GM19438 (cell line): Measurements from ENCODE around the gene FSTL4.

Experiments used
- ATAC-seq: cut with Tn5 transposase; IDR thresholded peaks from one replicate; pipeline ENCODE4 v1.9.1; 2021; ENCODE audit warnings: low read depth; ENCODE audit not compliant: unreplicated experiment

FSTL4 gene

DNA sequence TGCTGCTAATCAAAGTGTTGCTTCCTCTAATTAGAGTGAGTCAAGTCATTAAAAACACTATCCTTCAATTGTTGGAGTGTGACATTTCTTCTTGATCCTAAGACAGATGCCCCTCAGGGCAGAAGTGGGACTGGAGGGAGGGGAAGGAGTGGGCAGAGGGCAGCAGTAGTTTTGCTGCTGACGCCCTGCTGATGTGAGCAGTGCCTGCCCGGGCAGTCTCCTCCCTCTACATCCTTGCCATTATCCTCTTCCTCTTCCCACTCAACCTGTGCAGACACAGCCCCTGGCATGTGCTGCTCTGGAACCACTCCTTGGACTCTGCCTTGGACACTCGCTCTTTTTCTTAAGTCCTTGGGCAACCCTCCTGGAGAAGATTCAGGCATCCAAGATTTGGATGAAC, 328.0 kb downstream of the FSTL4 start:
- no peak for ATAC-seq

DNA sequence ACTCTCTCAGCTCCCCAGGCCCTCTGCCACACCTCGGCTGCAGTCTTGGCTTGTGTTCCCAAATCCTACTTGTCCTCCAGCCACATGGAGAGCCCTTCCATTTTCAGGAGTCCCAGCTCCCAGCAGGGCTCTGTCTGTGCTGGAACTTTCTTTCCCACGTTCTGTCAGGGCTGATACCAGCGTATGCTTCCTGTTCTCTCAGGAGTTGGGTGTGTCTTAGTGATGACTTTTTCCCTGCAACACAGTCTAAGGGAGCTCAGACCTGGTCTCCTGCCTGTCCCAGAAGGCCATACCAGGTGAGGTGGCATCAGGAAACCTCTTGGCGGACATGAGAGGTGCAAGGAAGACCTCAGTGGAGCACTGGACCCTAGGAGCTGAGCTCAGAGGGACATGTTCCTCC, 334.0 kb downstream of the FSTL4 start:
- ATAC-seq = no peak

DNA sequence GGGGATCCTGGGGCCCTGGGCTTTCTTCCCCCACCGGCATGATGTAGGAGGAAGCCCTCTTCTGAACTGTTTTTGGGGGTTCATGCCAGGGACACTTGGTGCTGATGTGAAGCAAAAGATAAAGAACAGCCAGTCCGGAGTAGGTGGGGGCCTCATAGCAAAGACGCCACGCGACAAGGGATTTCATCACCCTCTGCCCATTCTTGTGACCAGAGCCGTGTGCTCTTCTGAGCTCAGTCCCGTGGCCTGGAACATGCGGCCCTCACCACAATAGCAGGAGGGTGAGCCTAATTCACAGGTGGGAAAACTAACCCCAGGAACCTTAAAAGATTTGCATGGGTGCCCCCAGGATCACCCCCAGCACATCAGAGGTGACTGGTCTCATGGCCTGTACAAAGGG, 334.6 kb downstream of the FSTL4 start:
- ATAC-seq = no peak

DNA sequence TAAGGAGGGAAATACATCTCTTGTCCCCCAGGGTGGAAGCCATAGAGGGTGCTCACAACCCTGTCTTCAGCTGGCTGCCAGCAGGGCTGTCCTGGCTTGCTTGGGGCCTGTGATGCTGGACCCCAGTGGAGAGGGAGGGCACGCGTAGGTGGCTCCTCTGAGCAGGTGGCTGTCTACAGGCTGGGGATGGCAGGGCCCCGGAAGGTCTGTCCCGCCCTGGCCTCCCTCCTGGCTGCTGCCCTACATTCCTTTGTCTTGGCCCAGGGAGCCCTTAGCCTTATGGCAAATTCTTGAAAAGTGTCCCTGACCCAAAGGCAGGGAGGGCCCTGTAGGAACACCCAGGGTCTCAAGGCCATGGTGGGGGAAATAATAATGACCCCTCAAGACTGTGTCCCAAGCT, 336.2 kb downstream of the FSTL4 start:
- no peak for ATAC-seq

DNA sequence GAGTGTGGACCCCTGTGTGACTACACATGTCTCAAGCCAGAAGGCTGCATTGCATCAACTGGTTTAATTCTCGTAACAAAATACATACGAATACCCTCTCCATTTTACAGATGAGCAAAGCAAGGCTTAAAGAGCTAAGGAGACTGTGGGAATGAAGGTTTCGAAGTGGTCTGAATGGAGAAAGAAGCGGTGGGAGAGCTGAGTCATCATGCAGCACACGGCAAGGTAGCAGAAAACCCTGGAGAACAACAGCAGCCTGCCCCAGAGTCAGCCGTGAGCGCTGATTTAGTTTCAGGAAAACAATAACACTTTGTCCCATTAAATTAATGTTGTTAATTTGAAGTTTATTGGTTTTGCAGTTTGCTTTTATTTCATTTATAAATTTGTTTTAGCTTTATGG, 336.7 kb downstream of the FSTL4 start:
- ATAC-seq = no peak

DNA sequence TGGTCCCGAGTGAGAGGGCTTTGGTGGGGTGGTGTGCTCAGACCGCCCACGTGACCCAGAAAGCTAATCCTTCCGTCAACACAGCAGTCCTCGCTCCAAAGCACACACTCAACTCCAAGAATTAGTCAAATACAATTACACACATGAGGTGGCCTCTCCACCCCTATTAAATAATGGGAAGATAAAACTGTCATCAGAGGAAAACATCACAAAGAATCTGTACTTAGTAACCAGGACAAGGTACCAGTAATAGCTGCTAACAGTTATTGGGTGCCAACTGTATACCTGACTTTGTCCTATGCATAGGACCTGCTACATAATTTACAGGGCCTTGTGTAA, 337.8 kb downstream of the FSTL4 start:
- ATAC-seq = no peak

DNA sequence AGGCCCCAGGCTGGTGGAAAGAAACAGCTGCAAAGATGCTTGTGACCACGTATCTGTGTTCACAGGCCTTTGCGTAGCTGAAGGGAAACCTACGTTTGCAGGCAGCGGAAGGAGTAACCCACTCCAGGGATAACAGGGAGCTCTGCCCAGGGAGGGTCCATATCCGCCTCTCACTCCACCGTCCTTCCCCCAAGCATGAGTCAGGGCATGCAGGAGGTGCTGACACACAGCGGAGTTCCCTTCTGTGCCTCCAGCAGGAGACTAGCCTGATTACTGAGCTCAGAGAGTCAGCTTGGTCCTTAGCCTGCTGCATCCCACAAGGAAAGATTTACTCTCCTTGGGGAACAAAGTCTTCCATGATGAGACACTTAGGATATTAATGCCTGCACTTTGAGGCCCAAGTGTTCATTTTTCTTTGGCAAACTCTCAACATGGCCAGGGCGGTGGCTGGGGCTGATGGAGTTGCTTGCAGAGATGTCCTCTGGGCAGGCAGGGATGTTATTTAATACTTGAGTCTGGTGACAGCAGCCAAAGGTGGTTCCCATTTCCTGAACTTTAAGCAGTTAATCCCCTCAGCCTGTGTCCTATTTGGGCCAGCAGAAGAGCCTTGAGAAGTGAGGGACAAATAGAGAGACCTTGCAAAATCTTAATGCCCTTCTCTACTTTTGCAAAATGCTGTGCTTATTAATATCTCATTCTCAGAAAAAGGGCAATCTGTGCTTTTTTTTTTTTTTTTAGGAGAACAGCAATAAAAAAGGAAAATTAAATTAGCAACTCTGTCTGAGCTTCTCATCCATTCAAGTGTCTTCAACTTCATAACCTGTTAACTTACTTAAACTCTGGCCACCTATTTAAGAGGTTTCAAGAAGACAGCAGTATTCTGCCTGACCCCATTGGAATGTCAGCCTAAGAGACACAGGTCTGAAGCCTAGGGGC, 338.4 kb downstream of the FSTL4 start:
- ATAC-seq = no peak

DNA sequence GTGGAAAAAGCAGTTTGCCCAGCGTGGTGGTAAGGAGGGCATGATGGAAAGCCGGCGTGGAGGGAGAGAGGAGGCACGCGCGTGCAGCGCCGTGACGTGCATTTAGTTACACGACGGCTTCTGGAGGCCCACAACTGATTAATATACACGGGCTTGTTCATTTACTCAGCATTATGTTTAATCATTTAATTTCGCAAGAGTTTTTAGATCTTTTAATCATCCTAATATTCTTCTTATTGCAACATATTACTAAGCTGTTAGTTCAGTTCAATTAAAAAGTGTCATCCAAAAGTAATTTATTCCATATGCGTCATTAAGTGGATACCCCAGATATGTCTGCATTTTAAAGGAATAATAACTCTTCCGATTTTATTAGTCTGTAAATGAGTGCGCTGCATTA, 340.0 kb downstream of the FSTL4 start:
- no peak for ATAC-seq

DNA sequence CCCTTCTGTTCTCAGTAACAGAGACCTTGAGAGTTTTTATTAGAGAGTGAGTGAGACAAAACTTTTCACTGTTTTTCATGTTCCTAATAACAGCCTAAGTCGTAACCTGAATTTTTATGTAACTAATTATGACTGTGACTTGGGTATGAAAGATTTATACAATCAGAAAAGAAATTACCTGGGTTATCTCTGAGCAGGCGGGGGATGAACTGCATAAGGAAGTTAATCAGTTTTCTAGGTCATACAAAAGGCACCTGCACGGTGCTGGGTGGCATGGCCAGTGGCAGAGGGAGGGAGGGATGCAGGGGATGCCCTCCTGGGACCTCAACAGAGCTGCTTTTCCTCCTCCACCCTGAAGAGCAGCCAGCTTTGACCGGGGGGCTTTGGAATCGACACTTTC, 340.7 kb downstream of the FSTL4 start:
- no peak for ATAC-seq

DNA sequence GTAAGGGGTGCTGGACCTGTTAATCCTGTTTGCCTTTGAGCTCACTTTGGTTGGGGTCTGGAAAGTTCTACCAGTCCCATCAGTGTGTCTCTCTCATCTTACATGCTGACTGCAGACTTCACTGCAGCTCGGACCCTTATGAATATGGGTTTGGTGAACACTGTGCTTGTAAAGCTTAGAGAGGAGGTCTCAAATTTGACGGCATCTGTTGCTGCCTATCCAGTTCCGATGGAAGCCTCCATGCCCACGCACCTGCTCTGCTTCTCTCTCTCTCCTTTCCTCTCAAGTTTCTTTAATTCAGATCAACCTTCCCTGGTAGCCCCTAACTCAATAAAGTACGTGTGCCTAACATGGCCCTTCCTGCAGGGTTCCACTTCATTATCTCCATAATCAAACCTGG, 342.6 kb downstream of the FSTL4 start:
- ATAC-seq = no peak

DNA sequence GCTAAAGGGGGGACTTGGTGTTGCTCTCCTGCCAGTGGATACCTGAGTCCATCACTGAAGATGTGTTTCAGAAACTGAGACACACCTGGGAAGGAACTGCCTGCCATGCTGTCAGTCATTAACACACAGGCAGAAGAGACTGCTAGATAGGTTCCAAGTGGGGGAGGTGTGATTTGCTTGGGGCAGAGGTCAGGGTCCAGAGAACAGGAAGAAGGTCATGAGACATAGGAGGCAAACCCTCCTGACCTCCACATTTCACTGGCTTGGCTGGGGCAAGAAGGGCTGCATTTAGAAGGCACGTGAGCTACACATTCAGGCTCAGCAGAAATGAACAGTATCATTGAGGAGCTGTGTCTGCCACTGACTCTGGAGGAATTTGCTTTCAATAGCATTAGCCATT, 344.7 kb downstream of the FSTL4 start:
- no peak for ATAC-seq

DNA sequence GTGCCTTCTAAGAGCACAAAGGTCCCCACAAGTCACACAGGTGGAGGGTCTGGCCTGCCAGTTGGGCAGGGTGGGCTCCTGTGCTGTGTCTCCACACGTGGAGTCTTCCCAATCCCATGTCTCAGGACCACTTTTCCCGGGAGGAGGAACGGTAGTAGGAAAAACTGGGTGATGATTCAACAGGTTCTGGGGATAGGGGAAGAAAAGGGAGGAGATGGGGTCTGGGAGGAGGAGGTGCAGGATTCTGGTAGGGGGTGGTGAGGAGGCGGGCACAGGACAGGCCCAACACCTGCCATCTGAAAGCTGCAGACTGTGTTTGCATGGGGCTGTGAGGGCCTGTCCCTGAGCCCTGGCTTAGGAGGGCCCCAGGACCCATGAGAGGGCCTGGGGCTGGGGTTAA, 345.4 kb downstream of the FSTL4 start:
- ATAC-seq = no peak

DNA sequence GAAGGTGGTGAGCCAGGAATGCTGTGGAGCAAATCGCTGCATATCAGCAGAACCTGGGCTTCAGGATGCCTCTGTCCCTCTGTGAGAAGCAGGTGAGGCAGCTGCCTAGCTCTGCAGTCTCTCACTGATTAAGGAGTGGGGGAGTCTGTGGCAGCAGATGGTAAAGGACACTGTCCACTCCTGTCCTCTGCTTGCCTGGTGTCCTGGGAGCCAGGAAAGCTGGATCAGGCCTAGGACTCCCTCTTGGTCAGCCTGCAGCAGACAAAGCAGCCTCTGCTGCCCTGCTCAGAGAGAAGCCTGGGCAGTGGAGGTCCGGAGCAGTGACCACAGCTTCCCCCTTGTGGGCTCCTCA, 345.8 kb downstream of the FSTL4 start:
- ATAC-seq = no peak

DNA sequence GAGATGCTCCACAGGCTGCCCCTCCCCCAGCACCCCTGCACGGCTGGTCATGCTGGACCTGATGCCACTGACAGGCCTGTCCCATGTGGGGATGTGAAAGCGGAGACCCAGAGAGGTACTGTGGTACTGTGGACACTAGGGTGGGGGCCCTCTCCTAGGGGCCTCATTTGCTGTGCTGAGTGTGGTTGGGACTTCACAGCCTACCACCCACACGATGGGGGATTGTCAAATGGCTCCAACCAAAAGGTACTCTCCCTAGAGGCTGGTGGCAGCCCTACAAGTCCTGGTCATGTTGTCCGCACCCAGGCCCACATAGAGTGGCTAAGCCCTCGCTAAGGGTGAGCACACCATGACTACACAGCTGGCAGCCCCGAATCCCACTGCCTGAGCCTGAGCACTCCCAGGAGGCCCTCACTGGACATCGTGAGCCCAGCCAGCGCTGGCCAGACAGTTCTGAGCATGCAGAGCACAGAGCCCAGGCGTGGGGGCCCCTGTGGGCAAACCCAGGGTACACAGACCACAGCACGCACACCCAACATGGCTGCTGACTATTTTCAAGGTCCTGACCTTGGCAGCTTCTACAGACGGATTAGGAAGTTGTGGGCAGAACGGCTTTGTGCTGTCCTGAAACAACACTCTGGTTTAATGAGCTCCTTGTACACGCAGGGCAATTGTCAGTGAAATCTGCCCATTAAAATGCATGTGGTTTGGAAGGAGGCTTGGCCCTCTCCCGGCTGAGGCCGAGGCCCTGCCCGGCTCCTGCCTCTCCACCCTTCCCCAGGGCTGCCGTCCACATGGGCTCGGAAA, 346.4 kb downstream of the FSTL4 start:
- ATAC-seq = no peak

DNA sequence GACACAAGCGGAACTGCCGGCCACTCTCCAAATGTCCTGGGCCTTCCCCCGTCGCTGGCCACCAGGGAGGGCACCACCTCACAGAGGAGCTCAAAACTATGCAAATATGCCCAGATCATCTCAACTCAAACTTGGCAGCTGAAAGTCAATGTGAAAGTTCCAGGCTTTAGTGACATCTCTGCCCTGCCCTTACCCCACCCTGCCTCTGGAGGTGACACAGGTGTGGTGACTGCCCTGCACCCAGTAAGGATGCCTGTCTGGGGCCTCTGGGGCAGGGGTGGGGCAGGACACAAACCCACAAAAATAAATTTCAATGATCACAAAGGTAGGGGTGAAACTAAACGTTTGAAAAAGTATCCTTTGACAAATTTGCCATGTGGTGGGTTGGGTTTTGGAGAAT, 347.1 kb downstream of the FSTL4 start:
- no peak for ATAC-seq

DNA sequence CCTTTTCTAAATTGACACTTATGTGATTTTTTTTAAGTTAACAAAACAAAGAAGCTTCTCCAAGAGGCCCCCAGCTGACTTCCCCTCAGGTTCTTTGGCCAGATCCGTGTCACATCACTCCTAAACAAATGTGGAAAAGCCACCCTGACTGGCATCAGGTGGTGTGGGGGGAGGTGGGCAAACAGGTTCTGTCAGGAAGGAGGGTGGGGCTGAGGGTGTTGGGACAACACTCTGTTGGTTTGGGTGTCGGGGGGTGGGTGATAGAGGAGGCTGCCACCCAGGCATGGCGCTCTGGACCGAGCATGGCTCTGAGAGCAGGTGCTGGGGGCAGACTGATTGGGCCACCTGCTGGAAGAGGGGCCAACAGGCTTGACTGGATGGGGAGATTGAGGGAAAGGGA, 349.7 kb downstream of the FSTL4 start:
- no peak for ATAC-seq

DNA sequence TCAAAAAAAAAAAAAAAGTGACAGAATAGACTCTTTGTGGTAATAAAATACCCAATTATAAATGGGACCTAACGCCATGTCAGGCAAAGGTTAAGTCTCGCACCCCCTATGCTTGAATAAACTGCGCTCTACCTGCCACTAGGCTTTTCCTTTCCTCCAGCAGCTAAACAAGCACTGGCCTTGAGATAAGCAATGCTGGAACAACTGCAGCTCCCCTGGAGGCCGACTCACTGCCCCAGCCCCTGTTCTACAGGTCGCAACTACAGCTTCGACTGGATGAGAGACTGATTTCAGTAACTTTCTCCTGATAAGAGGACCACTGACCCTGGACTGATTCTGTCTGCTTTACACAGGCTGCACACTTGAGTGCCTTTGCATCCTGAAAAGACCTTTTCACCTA, 350.3 kb downstream of the FSTL4 start:
- no peak for ATAC-seq

DNA sequence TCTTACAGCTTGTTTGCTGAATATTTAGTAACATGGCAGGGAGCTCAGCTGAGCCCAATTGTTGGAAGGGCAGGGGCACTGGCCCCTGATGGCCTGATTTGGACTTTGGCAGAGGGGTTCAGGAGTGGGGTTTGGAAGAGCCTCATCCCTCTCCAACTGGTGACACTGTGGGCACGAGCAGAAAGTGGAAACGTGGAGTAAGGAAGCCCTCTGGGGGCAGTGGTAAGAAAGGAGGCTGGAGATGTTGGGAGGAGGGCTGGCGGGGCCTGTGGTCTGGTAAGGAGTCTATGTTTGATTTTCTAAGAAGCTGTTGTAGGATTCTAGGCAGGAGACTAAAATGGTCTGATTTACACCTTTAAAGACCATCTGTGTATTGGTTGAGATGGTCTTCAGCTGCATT, 351.6 kb downstream of the FSTL4 start:
- ATAC-seq = no peak

DNA sequence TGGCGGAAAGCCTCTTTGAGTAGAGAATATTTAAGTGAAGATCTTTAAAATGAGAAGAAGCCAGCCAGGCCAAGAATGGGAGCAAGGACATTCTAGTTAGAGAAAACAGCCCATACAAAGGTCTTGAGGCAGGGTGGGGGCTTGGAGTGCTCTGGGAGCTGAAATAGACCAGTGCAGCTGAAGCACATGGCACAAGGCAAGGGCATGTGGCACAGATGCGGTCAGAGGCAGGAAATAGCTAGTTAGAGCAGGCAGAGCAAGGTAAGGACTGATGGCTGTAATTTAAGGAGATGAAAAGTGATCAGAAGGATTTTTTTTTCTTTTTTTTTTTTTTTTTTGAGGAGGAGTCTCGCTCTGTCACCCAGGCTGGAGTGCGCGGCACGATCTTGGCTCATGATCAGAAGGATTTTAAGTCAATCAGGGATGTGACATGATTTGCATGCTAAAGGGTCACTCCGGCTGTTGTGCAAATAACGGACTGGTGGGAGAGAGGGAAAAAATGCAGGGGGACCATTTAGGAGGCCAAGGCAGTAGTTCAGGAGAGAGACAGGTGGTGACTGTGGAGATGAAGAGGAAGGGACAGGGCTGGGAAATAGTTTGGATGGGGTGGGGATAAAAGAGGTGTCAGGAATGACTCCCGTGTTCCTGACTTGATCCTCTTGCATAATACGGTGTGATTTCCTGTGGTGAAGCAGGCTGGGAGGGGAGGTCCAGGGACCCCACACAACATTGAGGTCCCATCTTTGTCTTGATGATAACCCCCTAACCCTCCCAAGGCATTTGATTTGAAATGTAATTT, 352.9 kb downstream of the FSTL4 start:
- no peak for ATAC-seq

DNA sequence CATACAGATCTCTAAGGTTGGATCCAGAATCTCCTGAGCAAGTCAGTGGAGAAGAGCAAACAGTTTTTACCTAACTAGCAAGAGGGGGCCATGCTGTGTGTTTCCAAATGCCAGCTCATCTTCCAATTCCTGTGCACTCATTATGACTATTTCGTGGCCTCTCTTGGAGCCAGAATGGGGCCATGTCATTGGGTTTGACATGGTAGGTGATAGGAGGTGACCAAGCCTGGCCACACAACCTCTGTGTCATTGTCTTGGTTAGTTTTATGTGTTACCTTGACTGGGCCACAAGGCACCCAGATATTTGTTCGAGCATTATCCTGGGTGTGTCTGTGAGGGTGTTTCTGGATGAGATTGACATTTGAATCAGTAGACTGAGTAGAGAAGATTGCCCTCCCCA, 354.4 kb downstream of the FSTL4 start:
- ATAC-seq = no peak

DNA sequence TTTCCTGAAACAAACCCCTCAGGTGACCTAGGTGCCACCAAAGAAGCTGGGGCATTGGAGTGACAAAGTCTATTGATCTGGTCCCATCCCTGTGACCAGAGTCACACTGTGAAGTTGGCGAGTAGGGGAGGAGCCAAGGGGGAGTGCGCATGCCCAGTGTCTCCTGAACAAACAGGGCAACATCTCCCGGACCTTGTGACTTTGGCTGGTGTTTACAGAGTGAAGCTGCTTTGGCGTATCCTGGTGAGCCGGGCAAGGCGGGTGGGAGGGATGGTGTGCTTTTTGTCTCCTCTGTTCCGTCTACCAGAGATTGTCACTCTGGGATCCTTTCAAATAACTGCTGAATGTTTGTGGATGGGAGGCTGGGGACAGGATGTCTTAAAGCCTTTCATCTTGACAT, 356.1 kb downstream of the FSTL4 start:
- no peak for ATAC-seq
